ENCODE data around the gene MT2A. TPM values are rescaled to one million over a fixed set of nuclear protein-coding genes. Genes with fewer than 3 reads are reported as not detected.

Gene MT2A
- total RNA-seq, 4 donors from 2014 or later: 301 to 1,668 (median 935) TPM

- DNase-seq (ENCODE audit: low spot score) (no peak), ATAC-seq (ENCODE audit: low FRiP score) (peak; percentile 60)
These were observed 29.7 kb downstream of the MT2A start, which contains the start of gene MT1A for GRCh38 chr16:56637814-56638750. Gene MT1A (plus strand): TSS chr16:56638666. CDS start chr16:56638739, 73 bp downstream.

GRCh38 chr16:56639045-56639444 is 30.7 kb downstream of the MT2A start:
- DNase-seq (ENCODE audit: low spot score): no peak
- no peak for ATAC-seq (ENCODE audit: low FRiP score)
- no peak for TF ChIP-seq CTCF (IDR thresholded peaks at IDR 0.05)

More at GRCh38 chr16:56637814-56638750, 29.7 kb downstream of the MT2A start, which contains the start of gene MT1A:
- TF ChIP-seq CTCF (IDR thresholded peaks at IDR 0.05): no peak

- no peak for ATAC-seq (ENCODE audit: low FRiP score)
- no peak for TF ChIP-seq CTCF (IDR thresholded peaks at IDR 0.05)
- no peak for DNase-seq (ENCODE audit: low spot score)
These were observed 31.7 kb downstream of the MT2A start for GRCh38 chr16:56640076-56640475.

- DNase-seq (ENCODE audit: low spot score): no peak
- no peak for ATAC-seq (ENCODE audit: low FRiP score)
- TF ChIP-seq CTCF (IDR thresholded peaks at IDR 0.05): no peak
These were observed 32.8 kb downstream of the MT2A start for GRCh38 chr16:56641166-56641565.

GRCh38 chr16:56643080-56643778 is 34.8 kb downstream of the MT2A start:
- ATAC-seq (ENCODE audit: low FRiP score) (peak; percentile 95), DNase-seq (ENCODE audit: low spot score) (peak; percentile 68)
- TF ChIP-seq CTCF (IDR thresholded peaks at IDR 0.05): no peak

GRCh38 chr16:56643833-56644232 is 35.4 kb downstream of the MT2A start:
- ATAC-seq (ENCODE audit: low FRiP score) (no peak), DNase-seq (ENCODE audit: low spot score) (no peak)
- TF ChIP-seq CTCF (IDR thresholded peaks at IDR 0.05): no peak
